Effector memory CD4-positive, alpha-beta T cell (primary cell): ENCODE data around the gene SHQ1.

Experiments used
- DNase-seq, 3 donors: peaks; one replicate each; pipeline ENCODE4 v3.0.0-alpha.2; 2020
- H3K27ac ChIP-seq: 2 replicates; pipeline ENCODE4 v1.7.0; 2013; ENCODE audit warnings: mild to moderate bottlenecking, low read length, moderate library complexity; ENCODE audit not compliant: insufficient read depth, poor library complexity, severe bottlenecking
- H3K27me3 ChIP-seq: replicated peaks from 2 replicates; pipeline ENCODE4 v1.7.0; 2013; ENCODE audit warnings: mild to moderate bottlenecking, low read length; ENCODE audit not compliant: insufficient read depth, control insufficient read depth, poor library complexity, severe bottlenecking
- H3K36me3 ChIP-seq: 2 replicates; pipeline ENCODE4 v1.7.0; 2013; ENCODE audit warnings: mild to moderate bottlenecking, low read length, moderate library complexity; ENCODE audit not compliant: control insufficient read depth, insufficient read depth
- H3K4me1 ChIP-seq: 2 replicates; pipeline ENCODE4 v1.7.0; 2013; ENCODE audit warnings: low read length, mild to moderate bottlenecking; ENCODE audit not compliant: control insufficient read depth, insufficient read depth, poor library complexity, severe bottlenecking
- H3K4me3 ChIP-seq: 2 replicates; pipeline ENCODE4 v1.7.0; 2013; ENCODE audit warnings: low read length, low read depth, mild to moderate bottlenecking; ENCODE audit not compliant: insufficient read depth, poor library complexity, severe bottlenecking
- H3K9me3 ChIP-seq: 2 replicates; pipeline ENCODE4 v1.7.0; 2013; ENCODE audit warnings: mild to moderate bottlenecking, low read length, moderate library complexity; ENCODE audit not compliant: control insufficient read depth

The SHQ1 gene

DNA sequence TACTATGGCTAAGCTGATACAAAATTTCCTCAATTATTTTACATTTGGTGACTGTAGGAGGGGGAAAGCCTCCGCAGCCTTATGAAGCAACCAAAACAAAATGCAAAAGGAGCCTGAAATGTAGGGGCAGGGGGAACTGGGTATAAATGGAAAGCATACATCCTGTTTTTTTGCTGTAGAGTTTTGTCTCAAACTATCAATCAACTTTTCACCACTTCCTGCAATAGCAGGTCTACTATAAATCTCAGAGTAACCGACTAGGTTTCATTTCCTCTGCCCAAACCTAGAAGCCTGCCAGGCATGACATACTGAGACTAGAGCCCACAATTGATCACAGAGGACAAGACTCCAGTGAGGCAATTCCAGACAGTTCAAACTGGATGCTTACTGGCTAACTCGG is 91.3 kb downstream of the SHQ1 start:
- Histone ChIP-seq H3K27me3 (no peaks in the 10 kb centered on the region), H3K4me3 (peak overlapping the region; percentile 17), H3K36me3 (no peaks in the 10 kb centered on the region), H3K4me1 (peaks cover 12% of the 10 kb centered on the region), H3K27ac (peak overlapping the region; percentile 44), H3K9me3 (no peaks in the 10 kb centered on the region)
- DNase-seq = no peak

DNA sequence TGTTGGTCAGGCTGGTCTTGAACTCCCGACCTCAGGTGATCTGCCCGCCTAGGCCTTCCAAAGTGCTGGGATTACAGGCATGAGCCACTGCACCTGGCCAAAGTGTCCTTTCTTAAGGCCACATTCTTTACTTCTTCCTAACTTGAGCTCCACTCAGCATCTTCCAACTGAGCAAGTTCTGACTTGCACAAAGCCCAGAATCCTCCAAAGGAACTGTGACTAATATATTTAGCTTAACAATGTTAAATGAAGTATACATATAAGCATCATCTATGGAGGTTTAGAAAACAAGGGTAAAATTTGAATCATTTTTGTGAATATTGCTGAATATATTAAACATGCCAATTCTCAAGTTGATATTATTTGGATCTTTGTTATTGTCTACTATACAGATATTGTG is 93.7 kb downstream of the SHQ1 start:
- H3K4me3 ChIP-seq = no peak overlapping the region
- no peak for DNase-seq
- H3K4me1 ChIP-seq = peaks cover 12% of the 10 kb centered on the region
- H3K36me3 ChIP-seq = no peaks in the 10 kb centered on the region
- no peak overlapping the region for H3K27ac ChIP-seq
- H3K27me3 ChIP-seq = no peaks in the 10 kb centered on the region
- no peaks in the 10 kb centered on the region for H3K9me3 ChIP-seq

DNA sequence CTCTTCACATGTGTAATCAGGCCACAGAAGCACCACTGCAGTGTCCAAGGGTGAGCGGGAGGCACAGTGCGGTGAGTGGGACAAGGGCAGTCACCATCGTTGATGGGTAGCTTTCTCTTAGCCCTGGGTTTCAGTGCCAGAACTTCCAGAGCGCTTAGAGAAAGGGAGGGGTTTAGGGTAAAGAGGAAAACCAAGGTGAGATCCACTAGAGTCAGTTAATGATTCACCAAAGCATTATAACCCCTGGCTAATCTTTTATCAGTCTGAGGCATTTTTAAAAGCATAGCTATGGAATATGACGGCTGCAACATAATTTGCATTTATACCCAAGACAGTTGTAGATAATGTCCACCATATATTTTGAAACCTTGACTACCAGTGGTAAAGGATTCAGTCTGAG is 94.8 kb downstream of the SHQ1 start:
- no peaks in the 10 kb centered on the region for H3K9me3 ChIP-seq
- H3K36me3 ChIP-seq = no peaks in the 10 kb centered on the region
- H3K27me3 ChIP-seq = no peaks in the 10 kb centered on the region
- no peak overlapping the region for H3K27ac ChIP-seq
- DNase-seq = no peak
- peaks cover 12% of the 10 kb centered on the region for H3K4me1 ChIP-seq
- no peak overlapping the region for H3K4me3 ChIP-seq

DNA sequence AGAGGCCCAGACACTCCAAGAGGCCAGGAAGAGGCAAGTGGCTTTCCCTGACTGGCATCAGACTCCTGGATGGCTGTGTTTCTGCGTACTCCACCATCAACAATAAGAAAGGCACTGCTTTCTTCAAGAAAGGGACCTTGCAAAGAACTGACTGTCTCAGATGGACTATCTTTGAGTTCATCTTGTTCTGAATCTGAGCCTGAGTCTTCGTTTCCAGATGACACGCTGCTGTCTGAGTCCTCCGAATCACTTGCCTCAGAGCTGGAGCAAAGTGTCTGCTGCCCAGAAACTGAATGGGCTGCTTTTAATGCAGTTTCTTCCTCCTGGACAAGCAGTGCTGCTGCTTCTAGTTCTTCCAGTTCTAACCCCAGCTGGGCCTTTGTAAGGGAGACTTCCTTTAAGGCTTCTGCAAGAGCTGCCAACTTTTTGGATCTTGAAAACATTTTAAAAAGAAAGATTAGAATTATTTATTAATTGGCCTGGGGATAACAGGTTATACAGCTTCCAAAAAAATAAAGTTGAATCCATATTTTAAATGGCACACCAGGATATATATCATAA is 97.8 kb downstream of the SHQ1 start:
- no peak overlapping the region for H3K4me3 ChIP-seq
- no peaks in the 10 kb centered on the region for H3K9me3 ChIP-seq
- no peak for DNase-seq
- no peaks in the 10 kb centered on the region for H3K4me1 ChIP-seq
- no peak overlapping the region for H3K27ac ChIP-seq
- no peaks in the 10 kb centered on the region for H3K27me3 ChIP-seq
- no peaks in the 10 kb centered on the region for H3K36me3 ChIP-seq

DNA sequence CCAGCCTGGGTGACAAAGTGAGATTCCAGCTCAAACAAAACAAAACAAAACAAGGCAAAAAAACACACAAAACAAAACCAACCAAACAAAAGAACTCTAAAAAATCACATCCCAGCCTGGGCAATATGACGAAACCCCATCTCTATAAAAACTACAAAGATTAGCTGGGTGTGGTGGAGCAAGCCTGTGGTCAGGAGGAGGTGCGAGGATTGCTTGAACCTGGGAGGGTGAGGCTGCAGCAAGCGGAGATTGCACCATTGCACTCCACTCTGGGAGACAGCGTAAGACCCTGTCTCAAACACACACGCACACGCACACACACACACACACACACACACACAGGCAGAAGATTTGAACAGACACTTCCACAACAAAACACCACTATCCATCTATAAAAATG is 99.6 kb downstream of the SHQ1 start:
- Histone ChIP-seq H3K4me1 (no peaks in the 10 kb centered on the region), H3K9me3 (no peaks in the 10 kb centered on the region), H3K27me3 (no peaks in the 10 kb centered on the region), H3K4me3 (no peak overlapping the region), H3K36me3 (no peaks in the 10 kb centered on the region), H3K27ac (no peak overlapping the region)
- no peak for DNase-seq

GRCh38 chr3:72746430-72747411 is 101.5 kb downstream of the SHQ1 start:
- Histone ChIP-seq H3K9me3 (no peaks in the 10 kb centered on the region), H3K4me3 (no peak overlapping the region), H3K36me3 (no peaks in the 10 kb centered on the region), H3K4me1 (no peaks in the 10 kb centered on the region), H3K27ac (no peak overlapping the region), H3K27me3 (no peaks in the 10 kb centered on the region)
- no peak for DNase-seq

- Histone ChIP-seq H3K27ac (no peak overlapping the region), H3K9me3 (no peaks in the 10 kb centered on the region), H3K4me3 (no peak overlapping the region), H3K36me3 (no peaks in the 10 kb centered on the region), H3K4me1 (no peaks in the 10 kb centered on the region), H3K27me3 (no peaks in the 10 kb centered on the region)
- no peak for DNase-seq
Measured at GRCh38 chr3:72745146-72745999, 102.9 kb downstream of the SHQ1 start.

GRCh38 chr3:72744330-72744729 is 103.9 kb downstream of the SHQ1 start:
- no peaks in the 10 kb centered on the region for H3K27me3 ChIP-seq
- H3K4me3 ChIP-seq = no peak overlapping the region
- DNase-seq = no peak
- no peak overlapping the region for H3K27ac ChIP-seq
- H3K9me3 ChIP-seq = no peaks in the 10 kb centered on the region
- H3K4me1 ChIP-seq = peaks cover 2% of the 10 kb centered on the region
- H3K36me3 ChIP-seq = no peaks in the 10 kb centered on the region

- Histone ChIP-seq H3K27me3 (no peaks in the 10 kb centered on the region), H3K9me3 (no peaks in the 10 kb centered on the region), H3K27ac (no peak overlapping the region), H3K4me1 (peaks cover 15% of the 10 kb centered on the region), H3K36me3 (no peaks in the 10 kb centered on the region), H3K4me3 (peak overlapping the region; percentile 50)
- no peak for DNase-seq
Measured at GRCh38 chr3:72739531-72740466, 108.4 kb downstream of the SHQ1 start.
